HUES64 (cell line): Measurements from ENCODE around the gene TET2.

Experiments used
- H3K27ac ChIP-seq: 2 replicates; pipeline ENCODE4 v1.7.0; 2013; ENCODE audit warnings: low read depth, low read length, inconsistent platforms
- H3K27me3 ChIP-seq: 2 replicates; pipeline ENCODE4 v1.6.1; 2013; ENCODE audit warnings: mild to moderate bottlenecking, low read length; ENCODE audit not compliant: insufficient read depth
- H3K36me3 ChIP-seq: 2 replicates; pipeline ENCODE4 v1.6.1; 2013; ENCODE audit warnings: mild to moderate bottlenecking, low read length; ENCODE audit not compliant: insufficient read depth
- H3K4me1 ChIP-seq: 2 replicates; pipeline ENCODE4 v1.6.1; 2013; ENCODE audit warnings: mild to moderate bottlenecking, low read length, moderate library complexity; ENCODE audit not compliant: insufficient read depth
- H3K4me3 ChIP-seq: 2 replicates; pipeline ENCODE4 v1.5.1; 2013; ENCODE audit warnings: mild to moderate bottlenecking, low read length, moderate library complexity
- H3K9ac ChIP-seq: 2 replicates; pipeline ENCODE4 v1.6.1; 2013; ENCODE audit warnings: mild to moderate bottlenecking, low read depth, low read length
- H3K9me3 ChIP-seq: 2 replicates; pipeline ENCODE4 v1.6.1; 2013; ENCODE audit warnings: low read depth, low read length; ENCODE audit not compliant: insufficient read depth
- WGBS: fragments of 150-250, 120-280 bp; methylation state at CpG from one replicate; pipeline ENCODE4 v1.1.7; 2013; ENCODE audit warnings: missing lambda C conversion rate; 5-methylcytosine and 5-hydroxymethylcytosine counted together

TET2 gene

GRCh38 chr4:105186701-105187161, 40.1 kb downstream of the TET2 start:
- Histone ChIP-seq H3K36me3 (no peaks in the 10 kb centered on the region), H3K9me3 (no peaks in the 10 kb centered on the region), H3K27ac (no peak overlapping the region), H3K27me3 (no peaks in the 10 kb centered on the region), H3K4me3 (no peak overlapping the region), H3K4me1 (0 out of 2 replicates have a peak, but pooled peaks cover 3% of the 10 kb centered on the region), H3K9ac (no peak overlapping the region)
- 86% methylated on average over 2 of the region's 2 CpGs for WGBS

GRCh38 chr4:105189855-105190650, 43.4 kb downstream of the TET2 start:
- 73% methylated on average over 2 of the region's 2 CpGs for WGBS
- H3K4me1 ChIP-seq: 0 out of 2 replicates have a peak, but pooled peaks cover 8% of the 10 kb centered on the region
- H3K27ac ChIP-seq: no peak overlapping the region
- H3K27me3 ChIP-seq: no peaks in the 10 kb centered on the region
- no peak overlapping the region for H3K9ac ChIP-seq
- H3K9me3 ChIP-seq: no peaks in the 10 kb centered on the region
- H3K36me3 ChIP-seq: no peaks in the 10 kb centered on the region
- H3K4me3 ChIP-seq: no peak overlapping the region

GRCh38 chr4:105191621-105192210, 45.0 kb downstream of the TET2 start:
- Histone ChIP-seq H3K4me1 (0 out of 2 replicates have a peak, but pooled peaks cover 8% of the 10 kb centered on the region), H3K27me3 (no peaks in the 10 kb centered on the region), H3K9ac (no peak overlapping the region), H3K36me3 (no peaks in the 10 kb centered on the region), H3K27ac (no peak overlapping the region), H3K4me3 (no peak overlapping the region), H3K9me3 (no peaks in the 10 kb centered on the region)
- 94% methylated on average over 2 of the region's 3 CpGs for WGBS

GRCh38 chr4:105192474-105192873, 45.8 kb downstream of the TET2 start:
- 0 out of 2 replicates have a peak, but pooled peaks cover 8% of the 10 kb centered on the region for H3K4me1 ChIP-seq
- H3K9me3 ChIP-seq: no peaks in the 10 kb centered on the region
- no peak overlapping the region for H3K9ac ChIP-seq
- H3K27me3 ChIP-seq: no peaks in the 10 kb centered on the region
- H3K27ac ChIP-seq: no peak overlapping the region
- no peak overlapping the region for H3K4me3 ChIP-seq
- no peaks in the 10 kb centered on the region for H3K36me3 ChIP-seq

GRCh38 chr4:105192910-105193309, 46.2 kb downstream of the TET2 start:
- WGBS: 89% methylated on average over 1 of the region's 1 CpG
- no peak overlapping the region for H3K4me3 ChIP-seq
- H3K9me3 ChIP-seq: no peaks in the 10 kb centered on the region
- 0 out of 2 replicates have a peak, but pooled peaks cover 8% of the 10 kb centered on the region for H3K4me1 ChIP-seq
- no peak overlapping the region for H3K27ac ChIP-seq
- H3K9ac ChIP-seq: no peak overlapping the region
- H3K36me3 ChIP-seq: no peaks in the 10 kb centered on the region
- no peaks in the 10 kb centered on the region for H3K27me3 ChIP-seq

GRCh38 chr4:105193536-105193935, 46.9 kb downstream of the TET2 start:
- Histone ChIP-seq H3K9me3 (no peaks in the 10 kb centered on the region), H3K36me3 (no peaks in the 10 kb centered on the region), H3K9ac (no peak overlapping the region), H3K4me3 (no peak overlapping the region), H3K27me3 (no peaks in the 10 kb centered on the region), H3K27ac (no peak overlapping the region), H3K4me1 (0 out of 2 replicates have a peak, but pooled peaks cover 8% of the 10 kb centered on the region)
- 87% methylated on average over 2 of the region's 3 CpGs for WGBS

- Histone ChIP-seq H3K9me3 (no peaks in the 10 kb centered on the region), H3K27me3 (no peaks in the 10 kb centered on the region), H3K4me1 (0 out of 2 replicates have a peak, but pooled peaks cover 8% of the 10 kb centered on the region), H3K4me3 (no peak overlapping the region), H3K9ac (no peak overlapping the region), H3K27ac (no peak overlapping the region), H3K36me3 (no peaks in the 10 kb centered on the region)
Observed at GRCh38 chr4:105194328-105195231, 47.9 kb downstream of the TET2 start.

GRCh38 chr4:105196523-105197145, 50.0 kb downstream of the TET2 start:
- Histone ChIP-seq H3K9ac (no peak overlapping the region), H3K27ac (no peak overlapping the region), H3K4me1 (0 out of 2 replicates have a peak, but pooled peaks cover 6% of the 10 kb centered on the region), H3K9me3 (no peaks in the 10 kb centered on the region), H3K27me3 (no peaks in the 10 kb centered on the region), H3K4me3 (no peak overlapping the region), H3K36me3 (no peaks in the 10 kb centered on the region)
- 94% methylated on average over 4 of the region's 5 CpGs for WGBS

GRCh38 chr4:105197777-105198176, 51.1 kb downstream of the TET2 start:
- Histone ChIP-seq H3K9ac (no peak overlapping the region), H3K27ac (no peak overlapping the region), H3K36me3 (no peaks in the 10 kb centered on the region), H3K27me3 (no peaks in the 10 kb centered on the region), H3K4me3 (no peak overlapping the region), H3K9me3 (no peaks in the 10 kb centered on the region), H3K4me1 (no peaks in the 10 kb centered on the region)
- 88% methylated on average over 2 of the region's 3 CpGs for WGBS

- WGBS: 97% methylated on average over 2 of the region's 2 CpGs
- Histone ChIP-seq H3K9me3 (no peaks in the 10 kb centered on the region), H3K27me3 (no peaks in the 10 kb centered on the region), H3K4me1 (no peaks in the 10 kb centered on the region), H3K4me3 (no peak overlapping the region), H3K27ac (no peak overlapping the region), H3K36me3 (no peaks in the 10 kb centered on the region), H3K9ac (no peak overlapping the region)
Observed at GRCh38 chr4:105198541-105198940, 51.9 kb downstream of the TET2 start.
